Aorta (tissue), 5 donors: ENCODE data around the gene CTNNBL1. TPM values are rescaled to one million over a fixed set of nuclear protein-coding genes. Genes with fewer than 3 reads are reported as not detected.
A peak's percentile ranks its signal among the peaks of the same experiment; 100 is the strongest.

ENCODE experiments used
- ATAC-seq: fragments of 200-7000 bp; cut with Tn5 transposase; one replicate; pipeline ENCODE4 v1.9.1; 2022; ENCODE audit warnings: moderate library complexity; ENCODE audit not compliant: low FRiP score
- DNase-seq, 2 donors: peaks; one replicate each; pipeline ENCODE4 v3.0.0-alpha.2; 2020
- H3K27ac ChIP-seq, 2 donors: one replicate each; pipeline ENCODE4 v1.5.1; 2013; ENCODE audit warnings: low read length in 2 of 2, mild to moderate bottlenecking in 2 of 2, moderate library complexity in 2 of 2, control low read depth in 1 of 2, inconsistent platforms in 1 of 2, low read depth in 1 of 2
- H3K27me3 ChIP-seq, 2 donors: one replicate each; pipeline ENCODE4 v1.6.1; 2013; ENCODE audit warnings: control low read depth in 1 of 2, low read length in 1 of 2, mild to moderate bottlenecking in 1 of 2, moderate library complexity in 1 of 2; ENCODE audit not compliant: insufficient read depth in 2 of 2, control insufficient read depth in 1 of 2
- H3K36me3 ChIP-seq, 2 donors: one replicate each; pipeline ENCODE4 v1.6.1; 2013; ENCODE audit warnings: control low read depth in 1 of 2, low read length in 1 of 2, mild to moderate bottlenecking in 1 of 2; ENCODE audit not compliant: insufficient read depth in 2 of 2, control insufficient read depth in 1 of 2
- H3K4me1 ChIP-seq, 2 donors: one replicate each; pipeline ENCODE4 v1.6.1; 2013; ENCODE audit warnings: low read length in 2 of 2, control low read depth in 1 of 2, mild to moderate bottlenecking in 1 of 2, moderate library complexity in 1 of 2; ENCODE audit not compliant: insufficient read depth in 2 of 2, control insufficient read depth in 1 of 2
- H3K4me3 ChIP-seq, 2 donors: one replicate each; pipeline ENCODE4 v1.5.1; 2013; ENCODE audit warnings: low read length in 2 of 2, control low read depth in 1 of 2, mild to moderate bottlenecking in 1 of 2
- H3K9me3 ChIP-seq: one replicate; pipeline ENCODE4 v1.6.1; 2013; ENCODE audit warnings: mild to moderate bottlenecking, low read length; ENCODE audit not compliant: control insufficient read depth
- WGBS, 2 donors: extraction: QIAGEN DNeasy Blood & Tissue Kit; methylation state at CpG; one replicate each; pipeline ENCODE4 v1.1.7; 2013; 5-methylcytosine and 5-hydroxymethylcytosine counted together
- intact Hi-C, 2 donors: fragments of 100-400 bp; cut with DNase I; formaldehyde crosslinking; loops; one replicate each; pipeline versions ENCODE4 v1.14.2 to v1.15.0; 2022
- polyA plus RNA-seq, 2 donors: library from polyadenylated mRNA; stranded (reverse); fragments of 200-250 nt; gene quantifications; one replicate each; pipeline ENCODE4 v1.2.3, GENCODE V29; 2013
- total RNA-seq, 2 donors: library from RNA; stranded (reverse); fragmentation: NEBNext Ultra II Directional; extraction: Animal tissue kit (Norgen Biotek cat#: 25700); gene quantifications; one replicate each; pipeline ENCODE4 v1.2.1, GENCODE V29; 2021
- donor health status: healthy with polysubstance abuse.
- donor health status: Bipolar disorder and iron deficiency.
- donor health status: DM: no; HTN: no; CAD: no.
- donor health status: DM: no; HTN: no; CAD: no.
- donor health status: DM: yes; HTN: yes; CAD: no.

Gene CTNNBL1
- total and polyA plus RNA-seq, 4 donors, result 42.9 to 71.2 (median 54.4) TPM

- no peak overlapping the region for H3K4me3 ChIP-seq
- 54 to 55% methylated on average over 12 of the region's 12 CpGs for WGBS, 2 donors
- intact Hi-C loops, result loop anchor here in 1 of 2 donors (10.0 kb wide), 1 partner anchor 311 kb away; no protein-coding TSS in a partner anchor
- ATAC-seq (no peak), DNase-seq (no peak)
- H3K27me3 ChIP-seq, result no peaks in the 10 kb centered on the region
- H3K36me3 ChIP-seq, result no peaks in the 10 kb centered on the region
- no peaks in the 10 kb centered on the region for H3K4me1 ChIP-seq
- H3K27ac ChIP-seq, result no peak overlapping the region
- H3K9me3 ChIP-seq, result no peaks in the 10 kb centered on the region
These were observed 210.3 kb downstream of the CTNNBL1 start for GRCh38 chr20:37904008-37904642.

DNA sequence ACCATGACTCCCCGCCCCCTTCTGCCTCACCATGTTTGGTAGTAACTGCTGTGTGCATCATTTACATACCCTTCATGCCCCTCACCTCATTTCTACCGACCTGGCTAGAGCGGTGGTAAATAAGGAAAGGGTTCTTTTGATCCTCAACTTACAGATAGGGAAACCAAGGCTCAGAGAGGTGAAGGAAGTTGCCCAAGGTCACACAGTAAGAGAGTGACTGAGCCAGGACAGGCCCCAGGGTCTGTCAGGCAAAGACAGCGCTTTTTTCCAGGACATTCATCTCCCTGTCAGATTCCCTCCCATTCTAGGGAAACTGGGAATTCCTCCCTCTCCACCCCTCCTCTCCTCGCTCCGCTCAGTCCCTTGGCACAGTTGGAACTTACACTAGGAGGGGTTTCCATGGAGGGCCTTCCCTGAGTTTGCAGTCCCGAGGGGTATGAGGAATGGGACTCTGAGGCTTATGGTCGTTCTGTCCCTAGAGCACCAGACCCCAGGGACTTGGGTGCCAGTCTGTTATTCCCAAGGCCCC lies 211.1 kb downstream of the CTNNBL1 start:
- no peak overlapping the region for H3K27ac ChIP-seq
- no peaks in the 10 kb centered on the region for H3K36me3 ChIP-seq
- ATAC-seq, result no peak
- 35 to 42% methylated on average over 8 of the region's 8 CpGs for WGBS, 2 donors
- H3K4me3 ChIP-seq, result no peak overlapping the region
- no peaks in the 10 kb centered on the region for H3K27me3 ChIP-seq
- no peak for DNase-seq
- no peaks in the 10 kb centered on the region for H3K9me3 ChIP-seq
- intact Hi-C loops, result loop anchor here in 1 of 2 donors (10.0 kb wide), 1 partner anchor 310 kb away; no protein-coding TSS in a partner anchor
- H3K4me1 ChIP-seq, result no peaks in the 10 kb centered on the region

- Histone ChIP-seq H3K27ac (no peak overlapping the region), H3K9me3 (no peaks in the 10 kb centered on the region), H3K4me3 (no peak overlapping the region), H3K27me3 (no peaks in the 10 kb centered on the region), H3K36me3 (no peaks in the 10 kb centered on the region), H3K4me1 (no peaks in the 10 kb centered on the region)
- ATAC-seq (no peak), DNase-seq (no peak)
- intact Hi-C loops, result loop anchor here in 1 of 2 donors (10.0 kb wide), 1 partner anchor 309 kb away; no protein-coding TSS in a partner anchor
- WGBS, 2 donors, result 62 to 64% methylated on average over 16 of the region's 16 CpGs
These were observed 212.1 kb downstream of the CTNNBL1 start for GRCh38 chr20:37905671-37906613.

GRCh38 chr20:37907330-37907676 lies 213.5 kb downstream of the CTNNBL1 start:
- WGBS, 2 donors, result 17 to 24% methylated on average over 3 of the region's 3 CpGs
- Histone ChIP-seq H3K4me1 (no peaks in the 10 kb centered on the region), H3K9me3 (no peaks in the 10 kb centered on the region), H3K4me3 (no peak overlapping the region), H3K36me3 (no peaks in the 10 kb centered on the region), H3K27me3 (no peaks in the 10 kb centered on the region), H3K27ac (no peak overlapping the region)
- no peak for ATAC-seq
- intact Hi-C loops, result loop anchor here in 1 of 2 donors (10.0 kb wide), 1 partner anchor 307 kb away; no protein-coding TSS in a partner anchor
- DNase-seq, result no peak

DNA sequence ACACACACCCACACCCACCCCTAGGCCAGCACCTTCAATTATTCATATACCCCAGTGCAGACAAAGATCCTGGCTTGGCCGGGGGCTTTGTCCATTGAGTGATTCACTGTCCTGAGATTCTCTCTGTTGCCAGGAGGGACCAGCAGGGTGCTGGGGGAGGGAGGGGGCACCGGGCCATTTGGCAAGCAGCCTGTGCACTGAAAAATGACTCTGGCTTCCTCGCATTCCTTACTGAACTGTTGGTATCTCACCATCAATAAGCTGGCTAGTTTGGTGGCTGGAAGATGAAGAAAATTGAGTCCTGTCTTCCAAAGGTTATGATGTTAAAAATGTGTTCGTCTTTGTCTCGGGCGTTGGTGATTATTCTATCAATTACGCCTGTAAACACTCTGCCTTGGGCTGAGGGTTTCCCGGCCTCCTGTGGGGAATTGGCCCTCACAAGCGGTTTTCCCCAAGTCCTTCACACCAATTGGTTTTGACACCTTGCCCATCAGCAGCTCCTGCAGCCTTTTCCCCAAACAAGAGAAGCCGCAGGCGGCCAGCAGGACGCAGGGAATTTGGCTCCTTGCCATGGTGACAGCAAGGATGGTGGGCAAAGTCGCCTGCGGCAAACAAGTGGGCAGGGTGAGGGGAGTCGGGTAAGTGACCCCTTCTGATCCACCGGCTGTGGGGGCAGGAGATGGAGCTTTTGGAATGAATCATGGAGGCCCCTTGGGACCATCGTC lies 214.0 kb downstream of the CTNNBL1 start:
- H3K27ac ChIP-seq, result no peak overlapping the region
- DNase-seq, result no peak
- intact Hi-C loops, result loop anchor here in 1 of 2 donors (10.0 kb wide), 1 partner anchor 307 kb away; no protein-coding TSS in a partner anchor
- H3K4me1 ChIP-seq, result no peaks in the 10 kb centered on the region
- no peak for ATAC-seq
- no peaks in the 10 kb centered on the region for H3K27me3 ChIP-seq
- H3K9me3 ChIP-seq, result no peaks in the 10 kb centered on the region
- H3K4me3 ChIP-seq, result no peak overlapping the region
- no peaks in the 10 kb centered on the region for H3K36me3 ChIP-seq
- 12 to 15% methylated on average over 17 of the region's 17 CpGs for WGBS, 2 donors

DNA sequence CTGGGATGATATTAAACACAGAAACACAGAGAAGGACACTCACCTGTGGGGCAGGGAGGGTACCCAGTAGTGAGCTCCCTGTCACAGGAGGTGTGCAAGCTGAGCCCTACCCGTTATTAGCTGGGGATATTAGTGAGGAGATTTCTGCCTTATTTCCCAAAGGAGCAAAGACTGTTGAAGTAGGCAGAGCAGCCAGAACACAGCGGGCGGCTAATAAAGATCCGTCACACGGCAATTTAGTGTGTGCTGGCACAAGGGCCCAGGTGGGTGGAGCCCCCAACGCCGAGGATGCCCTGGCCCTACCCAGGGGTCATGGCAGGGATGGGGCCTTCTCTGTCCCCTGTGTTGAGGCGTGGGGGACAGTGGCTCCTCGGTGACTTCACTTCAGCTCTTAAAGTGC lies 217.4 kb downstream of the CTNNBL1 start:
- DNase-seq (no peak), ATAC-seq (no peak)
- Histone ChIP-seq H3K4me1 (no peaks in the 10 kb centered on the region), H3K4me3 (no peak overlapping the region), H3K9me3 (no peaks in the 10 kb centered on the region), H3K36me3 (no peaks in the 10 kb centered on the region), H3K27me3 (no peaks in the 10 kb centered on the region), H3K27ac (no peak overlapping the region)
- WGBS, 2 donors, result 24 to 44% methylated on average over 9 of the region's 9 CpGs
- intact Hi-C loops, result no loop called here

- no peaks in the 10 kb centered on the region for H3K9me3 ChIP-seq
- no peaks in the 10 kb centered on the region for H3K4me1 ChIP-seq
- DNase-seq, result no peak
- intact Hi-C loops, result no loop called here
- WGBS, 2 donors, result 7 to 13% methylated on average over 11 of the region's 11 CpGs
- ATAC-seq, result peak; percentile 38
- no peaks in the 10 kb centered on the region for H3K27me3 ChIP-seq
- no peaks in the 10 kb centered on the region for H3K36me3 ChIP-seq
- H3K27ac ChIP-seq, result no peak overlapping the region
- H3K4me3 ChIP-seq, result no peak overlapping the region
These were observed 218.0 kb downstream of the CTNNBL1 start for GRCh38 chr20:37911838-37912281.

- ATAC-seq, result no peak
- no peaks in the 10 kb centered on the region for H3K36me3 ChIP-seq
- H3K27me3 ChIP-seq, result no peaks in the 10 kb centered on the region
- no peak overlapping the region for H3K4me3 ChIP-seq
- H3K9me3 ChIP-seq, result no peaks in the 10 kb centered on the region
- H3K4me1 ChIP-seq, result no peaks in the 10 kb centered on the region
- DNase-seq, result no peak
- intact Hi-C loops, result no loop called here
- 64 to 70% methylated on average over 6 of the region's 6 CpGs for WGBS, 2 donors
- no peak overlapping the region for H3K27ac ChIP-seq
These were observed 219.0 kb downstream of the CTNNBL1 start for GRCh38 chr20:37912874-37913273.
